Spleen (tissue), 11 donors: Measurements from ENCODE around the gene RGS16. TPM values are rescaled to one million over a fixed set of nuclear protein-coding genes. Genes with fewer than 3 reads are reported as not detected.

ENCODE experiments used
- DNase-seq: peaks from one replicate; pipeline ENCODE4 v3.0.0-alpha.2; 2020
- H3K27ac ChIP-seq, 8 donors: fragments of 200-600 bp; sonication (generic) in 7 of 8; 1 replicate in 4 of 8; 2 replicates in 4 of 8; pipeline versions ENCODE4 v1.5.0 to v1.8.0; 2016 to 2021; ENCODE audit warnings: inconsistent platforms in 4 of 8, mild to moderate bottlenecking in 4 of 8, moderate library complexity in 1 of 8
- H3K27me3 ChIP-seq, 7 donors: fragments of 200-600 bp; sonication (generic) in 6 of 7; replicated peaks in 1 of 7; 1 replicate in 4 of 7; 2 replicates in 3 of 7; pipeline versions ENCODE4 v1.5.0 to v1.8.0; 2016 to 2021; ENCODE audit warnings: inconsistent platforms in 3 of 7, mild to moderate bottlenecking in 1 of 7
- H3K36me3 ChIP-seq, 6 donors: fragments of 200-600 bp; sonication (generic) in 5 of 6; 1 replicate in 4 of 6; 2 replicates in 2 of 6; pipeline versions ENCODE4 v1.5.0 to v1.8.0; 2016 to 2021; ENCODE audit warnings: inconsistent platforms in 2 of 6
- H3K4me1 ChIP-seq, 6 donors: fragments of 200-600 bp; sonication (generic) in 5 of 6; 1 replicate in 3 of 6; 2 replicates in 3 of 6; pipeline versions ENCODE4 v1.5.0 to v1.8.0; 2016 to 2021; ENCODE audit warnings: inconsistent platforms in 3 of 6
- H3K4me3 ChIP-seq, 8 donors: fragments of 200-600 bp; sonication (generic) in 7 of 8; 1 replicate in 4 of 8; 2 replicates in 4 of 8; pipeline versions ENCODE4 v1.5.0 to v1.8.0; 2016 to 2021; ENCODE audit warnings: inconsistent platforms in 4 of 8, mild to moderate bottlenecking in 4 of 8, moderate library complexity in 2 of 8
- H3K9me3 ChIP-seq, 8 donors: fragments of 200-600 bp; sonication (generic) in 7 of 8; 1 replicate in 4 of 8; 2 replicates in 4 of 8; pipeline versions ENCODE4 v1.5.0 to v1.8.0; 2016 to 2021; ENCODE audit warnings: inconsistent platforms in 4 of 8
- POLR2A ChIP-seq, 3 donors: fragments of 450-650 bp; IDR thresholded peaks; one replicate each; pipeline ENCODE4 v1.5.1; 2017; ENCODE audit warnings: antibody characterized with exemption in 3 of 3, mild to moderate bottlenecking in 1 of 3
- POLR2AphosphoS5 ChIP-seq, 3 donors: sonication (generic); formaldehyde crosslinking; IDR thresholded peaks; one replicate each; pipeline ENCODE4 v1.5.1; 2017; ENCODE audit warnings: antibody characterized with exemption in 3 of 3
- WGBS, 5 donors: extraction: QIAGEN DNeasy Blood & Tissue Kit in 3 of 5; methylation state at CpG; one replicate each; pipeline versions ENCODE4 v1.1.5 to v1.1.7; 2013 to 2018; 5-methylcytosine and 5-hydroxymethylcytosine counted together
- intact Hi-C: fragments of 100-400 bp; cut with DNase I; formaldehyde crosslinking; loops from one replicate; pipeline ENCODE4 v1.15.0; 2023; ENCODE audit warnings: low total_unique reads
- polyA plus RNA-seq, 3 donors: library from polyadenylated mRNA; stranded (reverse); fragments of 200-250 nt; gene quantifications; one replicate each; pipeline ENCODE4 v1.2.1, GENCODE V29; 2013
- total RNA-seq, 7 donors: library from RNA; depleted of rRNA in 3 of 7; stranded (reverse); fragments of >200 nt in 3 of 7; fragmentation: NEBNext Ultra II Directional in 4 of 7; extraction: Animal tissue kit (Norgen Biotek cat#: 25700) in 4 of 7; gene quantifications; one replicate each; pipeline versions ENCODE4 v1.1.0 to v1.2.1, GENCODE V29; 2016 to 2021
- TF ChIP-seq, protein P1 (sequence below), 11 experiments: fragments of 200-600 bp in 7 of 11; fragments of 450-650 bp in 4 of 11; sonication (generic) in 4 of 11; IDR thresholded peaks in 8 of 11; conservative IDR thresholded peaks in 3 of 11; 1 replicate in 7 of 11; 2 replicates in 4 of 11; pipeline versions ENCODE4 v1.4.0 to v1.8.0; 2016 to 2021; ENCODE audit warnings: antibody characterized with exemption in 11 of 11, inconsistent platforms in 4 of 11, mild to moderate bottlenecking in 1 of 11
- donor health status: healthy with polysubstance abuse.
- donor health status: DM: no; HTN: no; CAD: no; lungs with moderate emphysema.
- donor health status: DM: no; HTN: no; CAD: no.
- donor health status: Bipolar disorder and iron deficiency.
- donor health status: healthy.
- donor health status: DM: no; HTN: no; CAD: no.
- donor health status: DM: yes; HTN: yes; CAD: no.

RGS16 gene
- total and polyA plus RNA-seq, 10 donors: 2.6 to 24.2 (median 4.3) TPM

DNA sequence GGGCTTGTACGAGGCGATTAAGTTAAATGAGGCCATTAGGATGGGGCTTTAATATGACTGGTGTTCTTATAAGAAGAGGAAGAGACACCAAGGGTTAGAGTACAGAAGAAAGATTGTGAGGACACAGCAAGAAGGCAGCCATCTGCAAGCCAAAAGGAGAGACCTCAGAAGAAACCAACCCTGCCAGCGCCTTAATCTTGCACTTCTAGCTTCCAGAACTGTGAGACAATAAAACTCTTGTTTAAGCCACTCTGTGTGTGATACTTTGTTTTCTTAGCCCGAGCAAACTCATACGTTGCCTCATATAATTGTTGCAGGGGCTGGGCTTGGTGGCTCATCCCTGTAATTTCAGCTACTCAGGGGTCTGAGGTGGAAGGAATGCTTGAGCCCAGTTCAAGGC is 33.6 kb upstream of the RGS16 start:
- Histone ChIP-seq H3K4me3 (no peak overlapping the region), H3K27me3 (no peaks in the 10 kb centered on the region), H3K27ac (no peak overlapping the region), H3K9me3 (no peaks in the 10 kb centered on the region), H3K36me3 (no peaks in the 10 kb centered on the region), H3K4me1 (peaks cover 0 to 15% (median 7%) of the 10 kb centered on the region in 6 donors)
- intact Hi-C loops: no loop called here
- DNase-seq: no peak
- TF ChIP-seq, protein P1, sequence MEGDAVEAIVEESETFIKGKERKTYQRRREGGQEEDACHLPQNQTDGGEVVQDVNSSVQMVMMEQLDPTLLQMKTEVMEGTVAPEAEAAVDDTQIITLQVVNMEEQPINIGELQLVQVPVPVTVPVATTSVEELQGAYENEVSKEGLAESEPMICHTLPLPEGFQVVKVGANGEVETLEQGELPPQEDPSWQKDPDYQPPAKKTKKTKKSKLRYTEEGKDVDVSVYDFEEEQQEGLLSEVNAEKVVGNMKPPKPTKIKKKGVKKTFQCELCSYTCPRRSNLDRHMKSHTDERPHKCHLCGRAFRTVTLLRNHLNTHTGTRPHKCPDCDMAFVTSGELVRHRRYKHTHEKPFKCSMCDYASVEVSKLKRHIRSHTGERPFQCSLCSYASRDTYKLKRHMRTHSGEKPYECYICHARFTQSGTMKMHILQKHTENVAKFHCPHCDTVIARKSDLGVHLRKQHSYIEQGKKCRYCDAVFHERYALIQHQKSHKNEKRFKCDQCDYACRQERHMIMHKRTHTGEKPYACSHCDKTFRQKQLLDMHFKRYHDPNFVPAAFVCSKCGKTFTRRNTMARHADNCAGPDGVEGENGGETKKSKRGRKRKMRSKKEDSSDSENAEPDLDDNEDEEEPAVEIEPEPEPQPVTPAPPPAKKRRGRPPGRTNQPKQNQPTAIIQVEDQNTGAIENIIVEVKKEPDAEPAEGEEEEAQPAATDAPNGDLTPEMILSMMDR (IDR thresholded peaks at IDR 0.05 in 8 of 11, conservative IDR thresholded peaks at IDR 0.05 in 3 of 11): no peak
- no peak for TF ChIP-seq POLR2AphosphoS5 (IDR thresholded peaks at IDR 0.05)
- no peak for TF ChIP-seq POLR2A (IDR thresholded peaks at IDR 0.05)
- 91 to 97% (median 93%) methylated on average over 5 of the region's 5 CpGs for WGBS, 5 donors

DNA sequence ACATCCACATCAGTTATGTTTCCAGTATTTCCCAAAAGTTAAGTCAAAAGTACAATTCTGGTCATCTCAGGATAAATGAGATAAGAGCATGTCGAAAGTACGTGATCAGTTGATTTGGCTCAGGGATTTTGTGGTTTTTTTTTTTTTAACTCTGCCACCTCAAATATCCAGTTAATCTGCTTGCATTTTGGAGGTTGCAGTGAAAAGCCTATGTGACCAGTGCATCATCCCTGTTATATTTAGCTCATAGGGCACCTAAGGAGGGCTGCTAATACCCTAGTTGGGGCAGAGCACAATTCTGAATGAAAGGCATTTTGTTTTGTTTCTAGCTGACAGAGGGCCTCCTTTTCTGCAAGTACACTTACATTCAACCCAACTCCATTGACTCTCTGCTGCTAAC is 31.7 kb upstream of the RGS16 start:
- DNase-seq: no peak
- Histone ChIP-seq H3K9me3 (no peaks in the 10 kb centered on the region), H3K4me3 (no peak overlapping the region), H3K27ac (no peak overlapping the region), H3K36me3 (no peaks in the 10 kb centered on the region), H3K4me1 (peaks cover 0 to 32% (median 14%) of the 10 kb centered on the region in 6 donors), H3K27me3 (no peaks in the 10 kb centered on the region)
- no peak for TF ChIP-seq POLR2A (IDR thresholded peaks at IDR 0.05)
- no peak for TF ChIP-seq POLR2AphosphoS5 (IDR thresholded peaks at IDR 0.05)
- TF ChIP-seq, protein P1 (IDR thresholded peaks at IDR 0.05 in 8 of 11, conservative IDR thresholded peaks at IDR 0.05 in 3 of 11): no peak
- intact Hi-C loops: no loop called here
- WGBS, 5 donors: 77 to 87% (median 80%) methylated on average over 2 of the region's 2 CpGs

DNA sequence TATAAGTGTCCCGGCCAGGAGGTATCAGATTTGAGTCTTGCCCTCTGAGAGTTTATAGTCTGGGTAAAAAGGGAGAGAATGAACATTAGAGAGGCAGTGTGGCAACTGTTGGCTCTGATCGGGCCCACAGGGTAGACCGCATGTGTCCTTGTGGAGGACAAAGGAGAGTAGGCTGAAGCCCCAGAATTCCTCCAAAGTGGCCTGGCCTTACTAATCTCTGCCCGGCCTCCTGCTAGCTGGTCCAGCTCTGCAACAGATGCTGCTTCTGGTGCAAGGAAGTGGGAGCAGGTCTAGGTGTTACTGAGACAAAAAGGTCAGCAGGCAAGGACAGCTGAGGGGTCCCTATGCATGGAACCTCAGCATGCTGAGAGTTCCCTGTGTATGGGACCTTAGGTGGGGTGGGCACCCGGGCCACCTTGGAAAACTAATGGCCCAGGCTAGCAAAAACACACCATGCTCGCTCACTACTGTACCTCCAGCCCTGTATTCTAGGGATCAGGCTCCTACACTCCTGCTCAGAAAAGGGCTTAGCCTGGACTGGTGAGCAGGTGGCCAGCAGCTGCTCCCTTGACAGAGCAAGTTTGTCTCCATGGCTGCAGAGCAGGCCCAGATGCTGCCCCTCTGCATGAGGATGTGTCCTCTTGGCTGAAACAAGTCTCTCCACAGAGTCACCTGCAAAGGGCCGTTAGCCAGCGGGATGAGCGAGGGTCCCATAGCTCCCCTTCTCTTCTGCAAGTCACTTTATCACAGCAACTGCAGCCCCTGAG is 30.3 kb upstream of the RGS16 start:
- WGBS, 5 donors: 86 to 91% (median 88%) methylated on average over 8 to 9 of the region's 9 CpGs
- Histone ChIP-seq H3K4me1 (peaks cover 8 to 46% (median 26%) of the 10 kb centered on the region in 6 donors), H3K9me3 (no peaks in the 10 kb centered on the region), H3K4me3 (no peak overlapping the region), H3K27me3 (no peaks in the 10 kb centered on the region), H3K27ac (peak overlapping the region in 4 of 8 donors; percentile 9 to 62 (median 46)), H3K36me3 (no peaks in the 10 kb centered on the region)
- DNase-seq: no peak
- TF ChIP-seq, protein P1 (IDR thresholded peaks at IDR 0.05 in 8 of 11, conservative IDR thresholded peaks at IDR 0.05 in 3 of 11): no peak
- TF ChIP-seq POLR2AphosphoS5 (IDR thresholded peaks at IDR 0.05): no peak
- no peak for TF ChIP-seq POLR2A (IDR thresholded peaks at IDR 0.05)
- intact Hi-C loops: no loop called here

DNA sequence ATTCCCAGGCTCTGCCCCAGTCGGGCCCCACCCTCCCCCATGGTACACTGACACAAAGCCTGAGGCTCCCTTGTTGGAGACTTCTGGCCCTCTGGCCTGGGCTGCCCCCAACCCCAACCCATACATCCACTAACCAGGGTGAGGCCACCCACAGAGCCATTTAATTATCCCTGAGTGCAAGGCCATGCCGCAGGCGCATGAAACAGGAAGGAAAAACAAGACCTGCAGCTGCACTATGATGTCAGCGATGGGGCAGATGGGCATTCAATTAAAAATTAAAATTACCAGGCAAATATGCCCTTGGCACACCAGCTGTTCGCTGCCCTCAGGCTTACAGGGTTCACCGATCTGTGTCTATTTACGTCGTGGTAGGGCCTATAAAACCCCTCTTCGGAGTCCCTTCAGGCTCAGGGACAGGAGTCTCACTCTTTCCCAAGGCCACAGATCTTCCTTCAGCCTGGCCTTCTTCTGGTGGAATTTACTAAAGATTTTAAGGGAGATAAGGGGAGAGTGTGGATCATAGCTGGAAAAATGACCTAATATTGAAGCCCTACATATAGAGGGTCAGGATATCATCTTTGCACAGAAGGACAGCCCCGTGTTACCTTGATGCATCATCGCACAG is 29.6 kb upstream of the RGS16 start:
- peaks cover 8 to 52% (median 29%) of the 10 kb centered on the region in 6 donors for H3K4me1 ChIP-seq
- intact Hi-C loops: no loop called here
- H3K9me3 ChIP-seq: no peaks in the 10 kb centered on the region
- no peaks in the 10 kb centered on the region for H3K27me3 ChIP-seq
- TF ChIP-seq POLR2AphosphoS5 (IDR thresholded peaks at IDR 0.05): peak in 2 of 3 donors; percentile 22 to 64
- TF ChIP-seq POLR2A (IDR thresholded peaks at IDR 0.05): no peak
- TF ChIP-seq, protein P1 (IDR thresholded peaks at IDR 0.05 in 8 of 11, conservative IDR thresholded peaks at IDR 0.05 in 3 of 11): no peak
- no peaks in the 10 kb centered on the region for H3K36me3 ChIP-seq
- H3K27ac ChIP-seq: peak overlapping the region in 5 of 8 donors; percentile 9 to 62 (median 39)
- H3K4me3 ChIP-seq: no peak overlapping the region
- WGBS, 5 donors: 51 to 62% (median 56%) methylated on average over 11 of the region's 11 CpGs
- no peak for DNase-seq
